Suprapubic skin (tissue), 4 donors: ENCODE data around the gene TASP1. TPM values are rescaled to one million over a fixed set of nuclear protein-coding genes. Genes with fewer than 3 reads are reported as not detected.
A peak's percentile ranks its signal among the peaks of the same experiment; 100 is the strongest.

Source experiments
- DNase-seq, 2 donors: peaks; one replicate each; pipeline ENCODE4 v3.0.0-alpha.2; 2019; ENCODE audit warnings: low spot score in 2 of 2
- H3K27ac ChIP-seq: fragments of 200-600 bp; sonication (generic); one replicate; pipeline ENCODE4 v1.5.1; 2019
- H3K27me3 ChIP-seq: fragments of 200-600 bp; sonication (generic); one replicate; pipeline ENCODE4 v1.5.1; 2019
- H3K36me3 ChIP-seq: fragments of 200-600 bp; sonication (generic); one replicate; pipeline ENCODE4 v1.5.1; 2019
- H3K4me1 ChIP-seq: fragments of 200-600 bp; sonication (generic); one replicate; pipeline ENCODE4 v1.5.1; 2019
- H3K4me3 ChIP-seq: fragments of 200-600 bp; sonication (generic); one replicate; pipeline ENCODE4 v1.5.1; 2019; ENCODE audit warnings: mild to moderate bottlenecking
- H3K9me3 ChIP-seq: fragments of 200-600 bp; sonication (generic); one replicate; pipeline ENCODE4 v1.5.1; 2019
- CTCF ChIP-seq, 2 donors: fragments of 200-600 bp in 1 of 2; fragments of 450-650 bp in 1 of 2; sonication (generic) in 1 of 2; IDR thresholded peaks; one replicate each; pipeline ENCODE4 v1.5.1; 2016 to 2019; ENCODE audit warnings: antibody characterized with exemption in 2 of 2, mild to moderate bottlenecking in 1 of 2, moderate library complexity in 1 of 2
- EP300 ChIP-seq: sonication (generic); formaldehyde crosslinking; IDR thresholded peaks from one replicate; pipeline ENCODE4 v1.6.1; 2017; ENCODE audit warnings: antibody characterized with exemption
- POLR2A ChIP-seq, 2 donors: fragments of 450-650 bp; IDR thresholded peaks; one replicate each; pipeline ENCODE4 v1.6.1; 2017; ENCODE audit warnings: antibody characterized with exemption in 2 of 2, mild to moderate bottlenecking in 2 of 2, moderate library complexity in 2 of 2
- POLR2AphosphoS5 ChIP-seq, 3 donors: sonication (generic); formaldehyde crosslinking; IDR thresholded peaks; one replicate each; pipeline ENCODE4 v1.6.1; 2017; ENCODE audit warnings: antibody characterized with exemption in 3 of 3
- WGBS: methylation state at CpG from one replicate; pipeline ENCODE4 v1.1.5; 2018; 5-methylcytosine and 5-hydroxymethylcytosine counted together
- total RNA-seq, 4 donors: library from RNA; depleted of rRNA; stranded (reverse); fragments of >200 nt; gene quantifications; one replicate each; pipeline ENCODE4 v1.1.0, GENCODE V29; 2016

Gene TASP1
- total RNA-seq, 4 donors from 2014 or later: 8.2 to 25.6 (median 9.9) TPM

GRCh38 chr20:13681248-13682125, 42.8 kb upstream of the TASP1 start:
- no peak overlapping the region for H3K27ac ChIP-seq
- no peak for TF ChIP-seq EP300
- no peak for TF ChIP-seq CTCF (IDR thresholded peaks at IDR 0.05)
- TF ChIP-seq POLR2AphosphoS5 (IDR thresholded peaks at IDR 0.05): no peak
- TF ChIP-seq POLR2A (IDR thresholded peaks at IDR 0.05): no peak
- WGBS: 71% methylated on average over 4 of the region's 4 CpGs
- H3K9me3 ChIP-seq: no peaks in the 10 kb centered on the region
- no peak for DNase-seq
- H3K36me3 ChIP-seq: no peaks in the 10 kb centered on the region
- no peaks in the 10 kb centered on the region for H3K4me1 ChIP-seq
- H3K27me3 ChIP-seq: no peaks in the 10 kb centered on the region
- no peak overlapping the region for H3K4me3 ChIP-seq

- 59% methylated on average over 1 of the region's 1 CpG for WGBS
- H3K27ac ChIP-seq: no peak overlapping the region
- no peaks in the 10 kb centered on the region for H3K36me3 ChIP-seq
- DNase-seq: no peak
- H3K27me3 ChIP-seq: no peaks in the 10 kb centered on the region
- TF ChIP-seq CTCF (IDR thresholded peaks at IDR 0.05) (no peak), POLR2AphosphoS5 (IDR thresholded peaks at IDR 0.05) (no peak), EP300 (no peak), POLR2A (IDR thresholded peaks at IDR 0.05) (no peak)
- H3K4me3 ChIP-seq: no peak overlapping the region
- H3K9me3 ChIP-seq: no peaks in the 10 kb centered on the region
- H3K4me1 ChIP-seq: no peaks in the 10 kb centered on the region
Observed at GRCh38 chr20:13678944-13679343, 40.2 kb upstream of the TASP1 start.

GRCh38 chr20:13677241-13677640, 38.5 kb upstream of the TASP1 start:
- Histone ChIP-seq H3K4me3 (no peak overlapping the region), H3K9me3 (no peaks in the 10 kb centered on the region), H3K27me3 (no peaks in the 10 kb centered on the region), H3K4me1 (no peaks in the 10 kb centered on the region), H3K36me3 (no peaks in the 10 kb centered on the region), H3K27ac (no peak overlapping the region)
- no peak for DNase-seq
- WGBS: 94% methylated on average over 4 of the region's 4 CpGs
- no peak for TF ChIP-seq POLR2A (IDR thresholded peaks at IDR 0.05)

- WGBS: 100% methylated on average over 3 of the region's 3 CpGs
- no peaks in the 10 kb centered on the region for H3K36me3 ChIP-seq
- H3K27me3 ChIP-seq: no peaks in the 10 kb centered on the region
- peaks cover 1% of the 10 kb centered on the region for H3K4me1 ChIP-seq
- DNase-seq: no peak
- no peak for TF ChIP-seq POLR2AphosphoS5 (IDR thresholded peaks at IDR 0.05)
- TF ChIP-seq CTCF (IDR thresholded peaks at IDR 0.05): no peak
- TF ChIP-seq POLR2A (IDR thresholded peaks at IDR 0.05): no peak
- TF ChIP-seq EP300: no peak
- no peaks in the 10 kb centered on the region for H3K9me3 ChIP-seq
- no peak overlapping the region for H3K27ac ChIP-seq
- no peak overlapping the region for H3K4me3 ChIP-seq
Observed at GRCh38 chr20:13676682-13677081, 38.0 kb upstream of the TASP1 start.

GRCh38 chr20:13672690-13673089, 34.0 kb upstream of the TASP1 start:
- Histone ChIP-seq H3K36me3 (no peaks in the 10 kb centered on the region), H3K27ac (peak overlapping the region; percentile 35), H3K4me3 (no peak overlapping the region), H3K4me1 (peaks cover 14% of the 10 kb centered on the region), H3K9me3 (no peaks in the 10 kb centered on the region), H3K27me3 (no peaks in the 10 kb centered on the region)
- WGBS: 64% methylated on average over 3 of the region's 3 CpGs
- no peak for TF ChIP-seq EP300
- TF ChIP-seq POLR2AphosphoS5 (IDR thresholded peaks at IDR 0.05): no peak
- TF ChIP-seq POLR2A (IDR thresholded peaks at IDR 0.05): no peak
- no peak for TF ChIP-seq CTCF (IDR thresholded peaks at IDR 0.05)
- DNase-seq: no peak
